ENCODE results near the gene APOC4.
"Not testable (repeated sequence)": the region's sequence is repeated elsewhere in the genome, so short reads cannot be mapped to it uniquely, and the experiment has no call there.

DNA sequence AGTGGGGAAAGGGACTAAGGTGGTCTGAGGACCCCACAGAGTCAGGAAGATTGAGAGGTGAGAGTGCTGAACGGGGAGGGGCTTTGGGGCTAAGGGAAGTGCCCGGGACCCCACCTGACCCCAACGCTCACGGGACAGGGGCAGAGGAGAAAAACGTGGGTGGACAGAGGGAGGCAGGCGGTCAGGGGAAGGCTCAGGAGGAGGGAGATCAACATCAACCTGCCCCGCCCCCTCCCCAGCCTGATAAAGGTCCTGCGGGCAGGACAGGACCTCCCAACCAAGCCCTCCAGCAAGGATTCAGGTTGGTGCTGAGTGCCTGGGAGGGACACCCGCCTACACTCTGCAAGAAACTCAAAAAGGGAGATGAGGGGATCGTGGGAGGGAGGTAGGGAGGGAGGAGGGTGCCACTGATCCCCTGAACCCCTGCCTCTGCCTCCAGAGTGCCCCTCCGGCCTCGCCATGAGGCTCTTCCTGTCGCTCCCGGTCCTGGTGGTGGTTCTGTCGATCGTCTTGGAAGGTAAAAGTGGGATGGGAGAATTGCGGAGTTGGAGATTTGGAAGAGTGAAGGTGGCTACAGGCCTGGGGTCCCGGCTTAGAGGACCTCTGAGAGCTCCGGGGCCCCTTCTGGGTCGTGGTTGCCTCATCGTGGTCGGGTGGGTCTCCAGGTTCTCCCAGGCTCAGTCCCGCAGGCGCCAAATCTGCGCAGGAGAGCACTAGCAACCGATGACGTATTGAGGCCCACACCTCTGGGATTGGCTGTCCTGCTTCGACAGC lies 27.4 kb upstream of the APOC4 start, which contains the start of gene APOC1:
- not testable (repeated sequence) for TF ChIP-seq CTCF (optimal IDR thresholded peaks at IDR 0.05 in 1 of 3, IDR thresholded peaks at IDR 0.05 in 1 of 3, conservative IDR thresholded peaks at IDR 0.05 in 1 of 3; ENCODE audit: extremely low read depth in 1 of 3, insufficient read depth in 2 of 3, low read length in 3 of 3); EZH2 (IDR thresholded peaks at IDR 0.05; ENCODE audit: low read length)

Data from keratinocyte (primary cell).